ENCODE measurements around the gene NOC2L.
"Not testable (repeated sequence)": the region's sequence is repeated elsewhere in the genome, so short reads cannot be mapped to it uniquely, and the experiment has no call there.

DNA sequence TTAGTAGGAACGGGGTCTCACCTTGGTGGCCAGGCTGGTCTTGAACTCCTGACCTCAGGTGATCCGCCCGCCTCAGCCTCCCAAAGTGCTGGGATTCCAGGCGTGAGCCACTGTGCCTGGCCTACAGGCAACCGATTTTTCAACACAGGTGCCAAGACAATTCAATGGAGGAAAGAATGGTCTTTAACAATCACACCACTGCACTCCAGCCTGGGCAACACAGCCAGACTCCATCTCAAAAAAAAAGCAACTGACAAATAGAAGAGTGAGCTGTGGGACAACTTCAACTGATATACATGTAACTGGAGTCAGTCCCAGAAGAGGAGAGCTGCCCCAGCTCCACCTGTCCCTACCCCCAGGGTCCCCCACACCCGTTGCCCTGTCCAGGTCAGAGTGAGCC is 35.5 kb upstream of the NOC2L start:
- TF ChIP-seq, protein P1, sequence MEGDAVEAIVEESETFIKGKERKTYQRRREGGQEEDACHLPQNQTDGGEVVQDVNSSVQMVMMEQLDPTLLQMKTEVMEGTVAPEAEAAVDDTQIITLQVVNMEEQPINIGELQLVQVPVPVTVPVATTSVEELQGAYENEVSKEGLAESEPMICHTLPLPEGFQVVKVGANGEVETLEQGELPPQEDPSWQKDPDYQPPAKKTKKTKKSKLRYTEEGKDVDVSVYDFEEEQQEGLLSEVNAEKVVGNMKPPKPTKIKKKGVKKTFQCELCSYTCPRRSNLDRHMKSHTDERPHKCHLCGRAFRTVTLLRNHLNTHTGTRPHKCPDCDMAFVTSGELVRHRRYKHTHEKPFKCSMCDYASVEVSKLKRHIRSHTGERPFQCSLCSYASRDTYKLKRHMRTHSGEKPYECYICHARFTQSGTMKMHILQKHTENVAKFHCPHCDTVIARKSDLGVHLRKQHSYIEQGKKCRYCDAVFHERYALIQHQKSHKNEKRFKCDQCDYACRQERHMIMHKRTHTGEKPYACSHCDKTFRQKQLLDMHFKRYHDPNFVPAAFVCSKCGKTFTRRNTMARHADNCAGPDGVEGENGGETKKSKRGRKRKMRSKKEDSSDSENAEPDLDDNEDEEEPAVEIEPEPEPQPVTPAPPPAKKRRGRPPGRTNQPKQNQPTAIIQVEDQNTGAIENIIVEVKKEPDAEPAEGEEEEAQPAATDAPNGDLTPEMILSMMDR (IDR thresholded peaks at IDR 0.05): not testable (repeated sequence)
- not testable (repeated sequence) for TF ChIP-seq POLR2A (IDR thresholded peaks at IDR 0.05)

All from breast epithelium (tissue), 3 donors.